ENCODE results near the gene ZNF280B. TPM values are rescaled to one million over a fixed set of nuclear protein-coding genes. Genes with fewer than 3 reads are reported as not detected.
"Not testable (repeated sequence)": the region's sequence is repeated elsewhere in the genome, so short reads cannot be mapped to it uniquely, and the experiment has no call there.

Gene ZNF280B
- total and polyA plus RNA-seq, 3 experiments from 2014 or later, result 2.9 to 3.2 (median 3.0) TPM

- H3K4me1 ChIP-seq (ENCODE audit: insufficient read depth, low read length); H3K9me3 Mint-ChIP-seq; DNase-seq; H3K36me3 Mint-ChIP-seq; H3K4me1 Mint-ChIP-seq; H3K4me3 Mint-ChIP-seq; H3K4me3 ChIP-seq (ENCODE audit: low read length); H3K36me3 ChIP-seq (ENCODE audit: insufficient read depth, low read length); H3K27me3 ChIP-seq (ENCODE audit: insufficient read depth, low read length, poor library complexity, severe bottlenecking); H3K9me3 ChIP-seq (ENCODE audit: low read length); H3K27ac Mint-ChIP-seq; H3K27ac ChIP-seq (ENCODE audit: low read depth, low read length); POLR2A ChIA-PET: not testable (repeated sequence)
- CTCF ChIA-PET, result interaction anchor here (1.0 kb wide), 1 partner anchor 24 kb away, joined by 3 read pairs; the partner anchor contains the start of gene ZNF280B
- H3K27me3 Mint-ChIP-seq, result peaks cover 12 to 17% of the 10 kb centered on the region in 2 donors
These were observed 24.1 kb upstream of the ZNF280B start for GRCh38 chr22:22532547-22533071.

GRCh38 chr22:22531770-22532546, 23.4 kb upstream of the ZNF280B start:
- H3K4me3 ChIP-seq (ENCODE audit: low read length), result no peak overlapping the region
- DNase-seq, result no peak
- no peaks in the 10 kb centered on the region for H3K9me3 ChIP-seq (ENCODE audit: low read length)
- no peaks in the 10 kb centered on the region for H3K27me3 ChIP-seq (ENCODE audit: insufficient read depth, low read length, poor library complexity, severe bottlenecking)
- no peaks in the 10 kb centered on the region for H3K4me1 ChIP-seq (ENCODE audit: insufficient read depth, low read length)
- no peaks in the 10 kb centered on the region for H3K9me3 Mint-ChIP-seq
- POLR2A ChIA-PET, result no interaction called here
- no peak overlapping the region for H3K27ac Mint-ChIP-seq
- H3K36me3 Mint-ChIP-seq, result peaks cover 0 to 3% (median 0%) of the 10 kb centered on the region in 3 donors
- no peaks in the 10 kb centered on the region for H3K36me3 ChIP-seq (ENCODE audit: insufficient read depth, low read length)
- CTCF ChIA-PET, result interaction anchor here (1.0 kb wide), 1 partner anchor 23 kb away, joined by 3 read pairs; the partner anchor contains the start of gene ZNF280B
- peaks cover 14 to 21% of the 10 kb centered on the region in 2 donors for H3K27me3 Mint-ChIP-seq
- no peaks in the 10 kb centered on the region for H3K4me1 Mint-ChIP-seq
- no peak overlapping the region for H3K4me3 Mint-ChIP-seq
- H3K27ac ChIP-seq (ENCODE audit: low read depth, low read length), result no peak overlapping the region

- H3K4me3 ChIP-seq (ENCODE audit: low read length), result no peak overlapping the region
- H3K27ac ChIP-seq (ENCODE audit: low read depth, low read length), result no peak overlapping the region
- H3K36me3 Mint-ChIP-seq, result peaks cover 0 to 3% (median 0%) of the 10 kb centered on the region in 3 donors
- H3K4me3 Mint-ChIP-seq, result no peak overlapping the region
- H3K4me1 ChIP-seq (ENCODE audit: insufficient read depth, low read length), result no peaks in the 10 kb centered on the region
- no peaks in the 10 kb centered on the region for H3K9me3 Mint-ChIP-seq
- H3K36me3 ChIP-seq (ENCODE audit: insufficient read depth, low read length), result no peaks in the 10 kb centered on the region
- POLR2A ChIA-PET, result no interaction called here
- no peaks in the 10 kb centered on the region for H3K4me1 Mint-ChIP-seq
- H3K27ac Mint-ChIP-seq, result no peak overlapping the region
- H3K9me3 ChIP-seq (ENCODE audit: low read length), result no peaks in the 10 kb centered on the region
- peaks cover 10 to 30% of the 10 kb centered on the region in 2 donors for H3K27me3 Mint-ChIP-seq
- no peak for DNase-seq
- H3K27me3 ChIP-seq (ENCODE audit: insufficient read depth, low read length, poor library complexity, severe bottlenecking), result no peaks in the 10 kb centered on the region
- CTCF ChIA-PET, result no interaction called here
These were observed 20.2 kb upstream of the ZNF280B start for GRCh38 chr22:22528780-22529179.

GRCh38 chr22:22527312-22527711, 18.8 kb upstream of the ZNF280B start:
- Mint-ChIP-seq H3K36me3 (no peaks in the 10 kb centered on the region), H3K4me1 (no peaks in the 10 kb centered on the region), H3K27ac (no peak overlapping the region), H3K4me3 (no peak overlapping the region), H3K27me3 (peaks cover 12 to 33% of the 10 kb centered on the region in 2 donors), H3K9me3 (no peaks in the 10 kb centered on the region)
- ChIA-PET POLR2A (no interaction called here), CTCF (interaction anchor here (0.7 kb wide), 1 partner anchor 32 kb away, joined by 3 read pairs; no protein-coding TSS in a partner anchor)
- Histone ChIP-seq H3K36me3 (ENCODE audit: insufficient read depth, low read length) (no peaks in the 10 kb centered on the region), H3K27me3 (ENCODE audit: insufficient read depth, low read length, poor library complexity, severe bottlenecking) (no peaks in the 10 kb centered on the region), H3K9me3 (ENCODE audit: low read length) (no peaks in the 10 kb centered on the region), H3K4me1 (ENCODE audit: insufficient read depth, low read length) (no peaks in the 10 kb centered on the region), H3K27ac (ENCODE audit: low read depth, low read length) (no peak overlapping the region), H3K4me3 (ENCODE audit: low read length) (no peak overlapping the region)
- no peak for DNase-seq

- ChIA-PET CTCF (no interaction called here), POLR2A (no interaction called here)
- Histone ChIP-seq H3K36me3 (ENCODE audit: insufficient read depth, low read length) (no peaks in the 10 kb centered on the region), H3K9me3 (ENCODE audit: low read length) (no peaks in the 10 kb centered on the region), H3K4me1 (ENCODE audit: insufficient read depth, low read length) (peaks cover 3% of the 10 kb centered on the region), H3K27ac (ENCODE audit: low read depth, low read length) (no peak overlapping the region), H3K27me3 (ENCODE audit: insufficient read depth, low read length, poor library complexity, severe bottlenecking) (no peaks in the 10 kb centered on the region), H3K4me3 (ENCODE audit: low read length) (no peak overlapping the region)
- Mint-ChIP-seq H3K27me3 (peaks cover 12 to 33% of the 10 kb centered on the region in 2 donors), H3K27ac (no peak overlapping the region), H3K4me1 (no peaks in the 10 kb centered on the region), H3K9me3 (no peaks in the 10 kb centered on the region), H3K36me3 (no peaks in the 10 kb centered on the region), H3K4me3 (no peak overlapping the region)
- DNase-seq, result no peak
These were observed 17.8 kb upstream of the ZNF280B start for GRCh38 chr22:22526125-22526912.

- DNase-seq, result no peak
- POLR2A ChIA-PET, result no interaction called here
- Mint-ChIP-seq H3K4me1 (no peaks in the 10 kb centered on the region), H3K9me3 (no peaks in the 10 kb centered on the region), H3K27me3 (peaks cover 13 to 27% of the 10 kb centered on the region in 2 donors), H3K4me3 (no peak overlapping the region), H3K27ac (no peak overlapping the region), H3K36me3 (no peaks in the 10 kb centered on the region)
- Histone ChIP-seq H3K9me3 (ENCODE audit: low read length) (no peaks in the 10 kb centered on the region), H3K4me3 (ENCODE audit: low read length) (no peak overlapping the region), H3K4me1 (ENCODE audit: insufficient read depth, low read length) (peaks cover 14% of the 10 kb centered on the region), H3K36me3 (ENCODE audit: insufficient read depth, low read length) (no peaks in the 10 kb centered on the region), H3K27ac (ENCODE audit: low read depth, low read length) (no peak overlapping the region), H3K27me3 (ENCODE audit: insufficient read depth, low read length, poor library complexity, severe bottlenecking) (no peaks in the 10 kb centered on the region)
- CTCF ChIA-PET, result no interaction called here
These were observed 15.0 kb upstream of the ZNF280B start for GRCh38 chr22:22523494-22523893.

GRCh38 chr22:22521631-22522030, 13.1 kb upstream of the ZNF280B start:
- Histone ChIP-seq H3K27me3 (ENCODE audit: insufficient read depth, low read length, poor library complexity, severe bottlenecking) (no peaks in the 10 kb centered on the region), H3K27ac (ENCODE audit: low read depth, low read length) (no peak overlapping the region), H3K4me3 (ENCODE audit: low read length) (no peak overlapping the region), H3K36me3 (ENCODE audit: insufficient read depth, low read length) (no peaks in the 10 kb centered on the region), H3K9me3 (ENCODE audit: low read length) (no peaks in the 10 kb centered on the region), H3K4me1 (ENCODE audit: insufficient read depth, low read length) (peaks cover 14% of the 10 kb centered on the region)
- CTCF ChIA-PET, result no interaction called here
- peaks cover 0 to 3% (median 0%) of the 10 kb centered on the region in 3 donors for H3K36me3 Mint-ChIP-seq
- no peak for DNase-seq
- POLR2A ChIA-PET, result no interaction called here
- no peaks in the 10 kb centered on the region for H3K4me1 Mint-ChIP-seq
- peaks cover 9 to 24% of the 10 kb centered on the region in 2 donors for H3K27me3 Mint-ChIP-seq
- no peaks in the 10 kb centered on the region for H3K9me3 Mint-ChIP-seq
- H3K4me3 Mint-ChIP-seq, result no peak overlapping the region
- H3K27ac Mint-ChIP-seq, result no peak overlapping the region

Measured in CD8-positive, alpha-beta memory T cell (primary cell).